Measurements from ENCODE around the gene AGBL5. TPM values are rescaled to one million over a fixed set of nuclear protein-coding genes. Genes with fewer than 3 reads are reported as not detected.
A peak's percentile ranks its signal among the peaks of the same experiment; 100 is the strongest.

AGBL5 gene
- total and polyA plus RNA-seq, 9 of the 15 experiments (the other 6 are each of a cell fraction or from before 2014, with no cell fraction given): 3.3 to 52.7 (median 26.2) TPM

GRCh38 chr2:27050996-27051901, at the start of gene AGBL5 (continued):
- TF ChIP-seq UBTF (IDR thresholded peaks at IDR 0.05; ENCODE audit: borderline replicate concordance in 1 of 2, low read depth in 2 of 2, low read length in 2 of 2) (no peak), E2F6 (IDR thresholded peaks at IDR 0.05; ENCODE audit: borderline replicate concordance in 1 of 2, extremely low read depth in 1 of 2, insufficient read depth in 1 of 2, insufficient read length in 1 of 2, low read depth in 1 of 2, low read length in 1 of 2, poor library complexity in 1 of 2, severe bottlenecking in 1 of 2) (peak; percentile 96 to 97), TARDBP (IDR thresholded peaks at IDR 0.05) (no peak; the same call in 1 of the 2 replicates), DACH1 (IDR thresholded peaks at IDR 0.05; ENCODE audit: partially characterized antibody) (no peak), MYBL2 (IDR thresholded peaks at IDR 0.05; ENCODE audit: low read depth) (peak; percentile 73), MYBL2 (CRISPR knock-in tag; IDR thresholded peaks at IDR 0.05; ENCODE audit: borderline replicate concordance) (no peak), FOXA3 (CRISPR knock-in tag; conservative IDR thresholded peaks at IDR 0.05 in 1 of 2, IDR thresholded peaks at IDR 0.05 in 1 of 2) (no peak; a peak in 1 of 4 replicates), TBL1XR1 (IDR thresholded peaks at IDR 0.05; ENCODE audit: low read length in 2 of 2) (peak in 1 of 2 experiments; percentile 42; a peak in 1 of 4 replicates), DIDO1 (tag; IDR thresholded peaks at IDR 0.05; ENCODE audit: low read depth) (peak; percentile 38; the same call in 1 of the 2 replicates), ASH1L (IDR thresholded peaks at IDR 0.05; ENCODE audit: borderline replicate concordance, low read depth, partially characterized antibody) (peak; percentile 82), ZBTB8A (IDR thresholded peaks at IDR 0.05; ENCODE audit: partially characterized antibody) (peak; percentile 82), RBFOX2 (IDR thresholded peaks at IDR 0.05; ENCODE audit: low read depth, low read length) (peak; percentile 90), MTF1 (CRISPR knock-in tag; IDR thresholded peaks at IDR 0.05; ENCODE audit: borderline replicate concordance) (no peak), SOX6 (IDR thresholded peaks at IDR 0.05) (peak; percentile 14), SMARCA4 (IDR thresholded peaks at IDR 0.05) (0 out of 2 replicates have a peak, but pooled peaks have one; percentile 46)
